ENCODE results near the gene ABL2. TPM values are rescaled to one million over a fixed set of nuclear protein-coding genes. Genes with fewer than 3 reads are reported as not detected.
"Not testable (repeated sequence)": the region's sequence is repeated elsewhere in the genome, so short reads cannot be mapped to it uniquely, and the experiment has no call there.

Gene ABL2
- total RNA-seq, 3 donors from 2014 or later, result 14.8 to 22.2 (median 18.6) TPM

DNA sequence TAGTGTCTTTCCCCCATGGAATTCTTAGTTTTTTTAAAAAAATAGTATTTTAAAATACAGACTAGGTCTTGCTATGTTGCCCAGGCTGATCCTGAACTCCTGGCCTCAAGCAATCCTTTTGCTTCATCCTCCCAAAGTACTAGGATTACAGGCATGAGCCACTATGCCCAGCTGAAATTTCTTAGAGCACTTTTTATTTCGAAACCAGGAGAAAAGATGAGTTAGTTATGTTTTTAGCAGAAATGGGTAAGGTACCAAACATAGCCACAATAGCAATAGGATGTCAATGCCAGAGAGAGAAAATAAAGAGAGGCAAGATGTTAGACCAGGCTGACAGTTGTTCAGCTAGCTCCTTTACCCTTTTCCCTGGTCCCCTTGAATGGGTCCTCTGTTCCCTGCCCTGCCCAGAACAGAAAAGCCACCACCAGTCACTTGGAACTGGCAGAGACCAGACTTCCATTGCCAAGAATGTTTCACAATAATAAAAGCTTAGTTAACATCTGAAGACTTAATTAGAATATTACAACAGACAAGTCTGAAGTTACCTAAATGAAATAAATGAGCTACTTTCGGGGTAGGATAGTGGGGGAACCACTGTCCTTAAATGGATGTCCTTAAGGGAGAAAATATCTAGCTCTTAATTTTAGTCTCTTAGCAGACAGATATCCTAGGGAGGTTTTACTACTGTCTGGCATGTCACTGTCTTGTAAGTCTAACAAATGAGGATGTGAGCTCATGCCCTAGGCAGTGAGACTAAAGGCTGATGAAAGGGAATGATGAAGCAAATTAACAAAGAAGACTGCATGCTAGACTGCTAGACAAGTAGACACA, 54.3 kb downstream of the ABL2 start:
- H3K9me3 ChIP-seq, result no peaks in the 10 kb centered on the region
- DNase-seq (no peak), ATAC-seq (peak; percentile 36)
- TF ChIP-seq, protein P1, sequence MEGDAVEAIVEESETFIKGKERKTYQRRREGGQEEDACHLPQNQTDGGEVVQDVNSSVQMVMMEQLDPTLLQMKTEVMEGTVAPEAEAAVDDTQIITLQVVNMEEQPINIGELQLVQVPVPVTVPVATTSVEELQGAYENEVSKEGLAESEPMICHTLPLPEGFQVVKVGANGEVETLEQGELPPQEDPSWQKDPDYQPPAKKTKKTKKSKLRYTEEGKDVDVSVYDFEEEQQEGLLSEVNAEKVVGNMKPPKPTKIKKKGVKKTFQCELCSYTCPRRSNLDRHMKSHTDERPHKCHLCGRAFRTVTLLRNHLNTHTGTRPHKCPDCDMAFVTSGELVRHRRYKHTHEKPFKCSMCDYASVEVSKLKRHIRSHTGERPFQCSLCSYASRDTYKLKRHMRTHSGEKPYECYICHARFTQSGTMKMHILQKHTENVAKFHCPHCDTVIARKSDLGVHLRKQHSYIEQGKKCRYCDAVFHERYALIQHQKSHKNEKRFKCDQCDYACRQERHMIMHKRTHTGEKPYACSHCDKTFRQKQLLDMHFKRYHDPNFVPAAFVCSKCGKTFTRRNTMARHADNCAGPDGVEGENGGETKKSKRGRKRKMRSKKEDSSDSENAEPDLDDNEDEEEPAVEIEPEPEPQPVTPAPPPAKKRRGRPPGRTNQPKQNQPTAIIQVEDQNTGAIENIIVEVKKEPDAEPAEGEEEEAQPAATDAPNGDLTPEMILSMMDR (IDR thresholded peaks at IDR 0.05), result no peak
- H3K36me3 ChIP-seq (ENCODE audit: low read depth), result no peaks in the 10 kb centered on the region
- H3K4me1 ChIP-seq (ENCODE audit: low read depth), result no peaks in the 10 kb centered on the region
- intact Hi-C loops (cut with DNase I, micrococcal nuclease), result no loop called here
- H3K4me3 ChIP-seq, result no peak overlapping the region

DNA sequence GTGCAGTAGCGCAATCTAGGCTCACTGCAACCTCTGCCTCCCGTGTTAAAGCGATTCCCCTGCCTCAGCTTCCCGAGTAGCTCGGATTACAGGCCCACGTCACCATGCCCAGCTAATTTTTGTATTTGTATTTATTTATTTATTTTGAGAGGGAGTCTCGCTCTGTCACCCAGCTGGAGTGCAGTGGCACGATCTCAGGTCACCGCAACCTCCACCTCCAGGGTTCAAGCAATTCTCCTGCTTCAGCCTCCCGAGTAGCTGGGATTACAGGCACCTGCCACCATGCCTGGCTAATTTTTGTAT, 59.1 kb downstream of the ABL2 start:
- H3K36me3 ChIP-seq (ENCODE audit: low read depth); DNase-seq; H3K9me3 ChIP-seq; intact Hi-C loops (cut with DNase I, micrococcal nuclease); H3K4me1 ChIP-seq (ENCODE audit: low read depth); H3K4me3 ChIP-seq; ATAC-seq: not testable (repeated sequence)

DNA sequence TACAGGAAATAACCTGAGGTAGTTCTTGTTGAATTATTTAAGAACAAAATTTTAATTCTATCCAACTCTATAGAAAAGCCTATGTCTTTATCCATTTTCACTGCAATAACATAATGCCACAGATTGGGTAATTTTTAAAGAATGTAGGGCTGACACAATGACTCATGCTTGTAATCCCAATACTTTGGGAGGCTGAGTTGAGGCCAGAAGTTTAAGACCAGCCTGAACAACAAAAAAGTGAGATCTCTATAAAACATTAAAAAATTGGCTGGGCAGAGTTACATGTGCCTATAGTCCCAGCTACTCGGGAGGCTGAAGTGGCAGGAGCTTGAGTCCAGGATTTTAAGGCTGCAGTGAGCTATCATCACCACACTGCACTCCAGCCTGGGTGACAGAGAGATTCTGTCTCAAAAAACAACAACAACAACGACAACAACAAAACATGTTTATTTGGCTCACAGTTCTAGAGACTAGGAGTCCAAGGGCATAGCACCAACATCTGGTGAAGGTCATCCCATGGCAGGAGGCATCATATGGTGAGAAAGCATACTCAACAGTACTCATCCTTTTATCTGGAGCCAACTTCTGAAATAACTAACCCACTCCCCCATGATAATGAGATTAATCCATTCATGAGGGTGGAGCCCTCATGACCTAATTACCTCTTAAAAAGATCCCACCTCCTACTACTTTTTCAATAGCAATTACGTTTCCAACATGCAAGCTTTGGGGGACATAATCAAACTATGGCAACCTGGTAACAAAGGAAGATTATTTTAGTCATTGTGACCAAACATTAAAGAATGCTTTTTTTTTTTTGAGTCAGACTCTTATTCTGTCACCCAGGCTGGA, 59.6 kb downstream of the ABL2 start:
- Histone ChIP-seq H3K4me1 (ENCODE audit: low read depth) (no peaks in the 10 kb centered on the region), H3K9me3 (no peaks in the 10 kb centered on the region), H3K4me3 (no peak overlapping the region), H3K36me3 (ENCODE audit: low read depth) (no peaks in the 10 kb centered on the region)
- intact Hi-C loops (cut with DNase I, micrococcal nuclease), result no loop called here
- TF ChIP-seq, protein P1 (IDR thresholded peaks at IDR 0.05), result no peak
- ATAC-seq (no peak), DNase-seq (no peak)

DNA sequence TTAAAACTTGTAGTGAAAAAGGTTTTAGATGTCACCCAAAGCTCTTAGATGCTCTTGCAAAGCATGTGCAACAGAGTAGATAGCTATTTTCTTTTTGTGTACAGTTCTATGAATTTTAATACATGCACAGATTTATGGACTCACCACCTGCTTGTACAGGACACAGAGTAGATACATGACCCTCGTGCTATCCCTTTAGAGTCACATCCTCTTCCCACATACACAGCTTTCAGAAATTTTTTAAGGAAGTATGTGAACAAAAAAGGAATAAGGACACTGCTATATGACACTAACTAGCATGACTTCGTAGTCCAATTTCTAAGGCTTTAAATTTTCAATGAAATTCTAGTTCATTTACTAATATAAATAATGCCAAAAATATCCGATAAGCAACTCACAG, 60.9 kb downstream of the ABL2 start:
- ATAC-seq, result no peak

DNA sequence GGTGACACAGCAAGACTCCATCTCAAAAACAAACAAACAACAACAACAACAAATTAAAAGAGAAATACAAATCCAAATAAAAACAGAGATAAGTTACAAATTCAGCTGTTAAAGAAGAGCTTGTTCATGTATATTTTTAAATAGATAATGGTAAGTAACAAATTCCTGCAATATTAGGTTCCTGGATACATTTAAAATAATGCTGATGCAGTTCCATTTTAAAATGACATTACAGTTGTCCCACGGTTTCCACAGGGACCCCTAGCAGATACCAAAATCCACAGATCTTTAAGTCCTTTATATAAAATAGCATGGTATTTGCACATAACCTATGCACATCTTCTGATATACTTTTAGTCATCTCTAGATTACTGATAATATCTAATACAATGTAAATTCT, 61.5 kb downstream of the ABL2 start:
- TF ChIP-seq, protein P1 (IDR thresholded peaks at IDR 0.05), result no peak
- Histone ChIP-seq H3K36me3 (ENCODE audit: low read depth) (no peaks in the 10 kb centered on the region), H3K4me1 (ENCODE audit: low read depth) (no peaks in the 10 kb centered on the region), H3K9me3 (no peaks in the 10 kb centered on the region), H3K4me3 (no peak overlapping the region)
- ATAC-seq (no peak), DNase-seq (no peak)
- intact Hi-C loops (cut with DNase I, micrococcal nuclease), result no loop called here

More for the DNA sequence above, 60.9 kb downstream of the ABL2 start:
- Histone ChIP-seq H3K36me3 (ENCODE audit: low read depth) (no peaks in the 10 kb centered on the region), H3K9me3 (no peaks in the 10 kb centered on the region), H3K4me3 (no peak overlapping the region), H3K4me1 (ENCODE audit: low read depth) (no peaks in the 10 kb centered on the region)
- TF ChIP-seq, protein P1 (IDR thresholded peaks at IDR 0.05), result no peak
- no peak for DNase-seq
- intact Hi-C loops (cut with DNase I, micrococcal nuclease), result no loop called here

DNA sequence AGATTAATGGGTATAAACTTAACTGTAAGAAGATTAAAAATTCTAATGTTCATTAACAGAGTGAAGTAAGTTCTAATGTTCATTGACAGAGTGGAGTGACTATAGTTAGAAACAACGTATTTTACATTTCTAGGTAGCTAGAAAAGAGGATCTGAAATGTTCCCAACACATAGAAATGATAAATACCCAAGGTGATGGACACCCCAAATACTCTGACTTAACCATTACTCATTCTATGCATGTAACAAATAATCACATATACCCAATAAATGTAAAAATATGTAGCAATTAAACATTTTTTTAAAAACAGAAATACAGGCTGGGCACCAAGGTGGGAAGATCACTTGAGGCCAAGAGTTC, 62.1 kb downstream of the ABL2 start:
- no peak overlapping the region for H3K4me3 ChIP-seq
- H3K4me1 ChIP-seq (ENCODE audit: low read depth), result no peaks in the 10 kb centered on the region
- DNase-seq (no peak), ATAC-seq (no peak)
- H3K9me3 ChIP-seq, result no peaks in the 10 kb centered on the region
- TF ChIP-seq, protein P1 (IDR thresholded peaks at IDR 0.05), result no peak
- intact Hi-C loops (cut with DNase I, micrococcal nuclease), result no loop called here
- H3K36me3 ChIP-seq (ENCODE audit: low read depth), result no peaks in the 10 kb centered on the region
